GM13977 (cell line): ENCODE results near the gene DNAH17.

Experiments used
- DNase-seq: peaks from one replicate; pipeline ENCODE4 v3.0.0; 2012; ENCODE audit warnings: low spot score
- CTCF ChIP-seq: IDR thresholded peaks from 2 replicates; pipeline ENCODE4 v1.5.1; 2012; ENCODE audit warnings: mild to moderate bottlenecking, control low read depth; ENCODE audit not compliant: insufficient read depth; ENCODE audit errors: extremely low read depth, missing control alignments
- in situ Hi-C: fragments of 300-500 bp; cut with MboI; formaldehyde crosslinking; loops from one replicate; pipeline ENCODE4 v1.12.0; 2022; ENCODE audit warnings: low sequenced_read_pairs, low pct_unique_long_range_greater_than_20kb, mixed read lengths, inconsistent platforms; ENCODE audit not compliant: unreplicated experiment

The DNAH17 gene

GRCh38 chr17:78522031-78522809 lies 55.0 kb downstream of the DNAH17 start:
- TF ChIP-seq CTCF, result no peak
- no peak for DNase-seq
- in situ Hi-C loops, result loop anchor here (25.0 kb wide), 1 partner anchor 315 kb away; the partner anchor contains the start of gene USP36

GRCh38 chr17:78517421-78517820 lies 59.8 kb downstream of the DNAH17 start:
- in situ Hi-C loops, result loop anchor here (25.0 kb wide), 1 partner anchor 320 kb away; the partner anchor contains the start of gene USP36
- no peak for TF ChIP-seq CTCF
- DNase-seq, result no peak

- no peak for TF ChIP-seq CTCF
- DNase-seq, result no peak
- in situ Hi-C loops, result loop anchor here (25.0 kb wide), 1 partner anchor 322 kb away; the partner anchor contains the start of gene USP36
These were observed 61.7 kb downstream of the DNAH17 start for GRCh38 chr17:78515480-78515879.

- TF ChIP-seq CTCF, result no peak
- in situ Hi-C loops, result loop anchor here (25.0 kb wide), 1 partner anchor 323 kb away; the partner anchor contains the start of gene USP36
- DNase-seq, result no peak
These were observed 62.7 kb downstream of the DNAH17 start for GRCh38 chr17:78514521-78514920.

- TF ChIP-seq CTCF, result no peak
- in situ Hi-C loops, result loop anchor here (25.0 kb wide), 1 partner anchor 324 kb away; the partner anchor contains the start of gene USP36
- no peak for DNase-seq
These were observed 64.2 kb downstream of the DNAH17 start for GRCh38 chr17:78512976-78513375.

GRCh38 chr17:78510141-78511075 lies 66.8 kb downstream of the DNAH17 start:
- no peak for TF ChIP-seq CTCF
- in situ Hi-C loops, result loop anchor here (25.0 kb wide), 1 partner anchor 327 kb away; the partner anchor contains the start of gene USP36
- DNase-seq, result no peak
